SK-MEL-5 (cell line): Measurements from ENCODE around the gene DIDO1. TPM values are rescaled to one million over a fixed set of nuclear protein-coding genes. Genes with fewer than 3 reads are reported as not detected.

Source experiments
- DNase-seq: peaks from one replicate; pipeline ENCODE4 v3.0.0-alpha.2; 2016; ENCODE audit warnings: low read depth, low spot score
- in situ Hi-C: cut with HindIII; loops from 2 replicates; pipeline ENCODE4 v1.10.0; 2016; ENCODE audit warnings: low sequenced_read_pairs, high pct_unique_total_duplicates, low pct_unique_long_range_greater_than_20kb
- total RNA-seq: library from RNA; depleted of rRNA; stranded (reverse); fragments of >200 nt; shearing (Covaris generic); gene quantifications from 2 replicates; pipeline ENCODE4 v1.2.3, GENCODE V29; 2014

DIDO1 gene
- total RNA-seq, 1 experiment from 2014 or later: 26.4 TPM

DNA sequence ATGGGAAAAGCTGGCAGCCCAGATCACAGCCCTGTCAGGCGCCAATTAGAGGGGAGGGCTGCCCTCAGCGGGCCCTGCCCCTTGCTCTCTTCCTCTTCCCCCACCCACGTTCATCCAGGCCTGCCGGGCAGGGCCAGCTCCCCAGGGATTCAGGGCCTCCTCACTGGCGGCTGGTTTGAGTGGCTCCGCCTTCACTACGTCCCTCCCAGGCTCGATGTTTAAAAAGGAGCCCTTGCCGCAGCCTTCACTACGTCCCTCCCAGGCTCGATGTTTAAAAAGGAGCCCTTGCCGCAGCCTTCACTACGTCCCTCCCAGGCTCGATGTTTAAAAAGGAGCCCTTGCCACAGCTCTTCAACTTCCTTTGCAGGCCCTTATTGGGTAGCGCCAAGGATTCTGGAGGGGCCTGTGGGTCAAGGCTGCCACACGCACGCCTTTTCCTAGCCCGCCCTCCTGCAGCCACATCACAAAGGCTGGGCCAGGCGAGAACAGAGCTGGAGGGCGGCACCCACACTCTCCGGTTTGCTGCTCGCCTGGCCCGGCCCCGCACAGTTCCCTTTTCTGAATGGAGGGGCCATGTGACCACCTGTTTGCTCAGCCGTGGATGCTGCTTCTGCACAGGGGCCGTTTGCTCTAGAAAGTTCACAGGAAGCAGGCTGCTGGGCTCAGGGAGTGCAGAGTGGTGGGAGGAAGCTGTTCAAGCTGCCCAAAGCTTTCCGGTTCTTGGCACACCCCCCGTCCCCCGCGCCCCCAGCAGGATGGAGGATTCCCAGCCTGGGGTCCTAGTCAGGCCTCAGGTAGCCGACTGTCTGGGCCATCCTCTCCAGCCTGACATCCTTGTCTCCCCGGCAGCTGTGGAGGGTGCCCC lies 27.8 kb upstream of the DIDO1 start:
- DNase-seq: no peak
- in situ Hi-C loops: no loop called here

DNA sequence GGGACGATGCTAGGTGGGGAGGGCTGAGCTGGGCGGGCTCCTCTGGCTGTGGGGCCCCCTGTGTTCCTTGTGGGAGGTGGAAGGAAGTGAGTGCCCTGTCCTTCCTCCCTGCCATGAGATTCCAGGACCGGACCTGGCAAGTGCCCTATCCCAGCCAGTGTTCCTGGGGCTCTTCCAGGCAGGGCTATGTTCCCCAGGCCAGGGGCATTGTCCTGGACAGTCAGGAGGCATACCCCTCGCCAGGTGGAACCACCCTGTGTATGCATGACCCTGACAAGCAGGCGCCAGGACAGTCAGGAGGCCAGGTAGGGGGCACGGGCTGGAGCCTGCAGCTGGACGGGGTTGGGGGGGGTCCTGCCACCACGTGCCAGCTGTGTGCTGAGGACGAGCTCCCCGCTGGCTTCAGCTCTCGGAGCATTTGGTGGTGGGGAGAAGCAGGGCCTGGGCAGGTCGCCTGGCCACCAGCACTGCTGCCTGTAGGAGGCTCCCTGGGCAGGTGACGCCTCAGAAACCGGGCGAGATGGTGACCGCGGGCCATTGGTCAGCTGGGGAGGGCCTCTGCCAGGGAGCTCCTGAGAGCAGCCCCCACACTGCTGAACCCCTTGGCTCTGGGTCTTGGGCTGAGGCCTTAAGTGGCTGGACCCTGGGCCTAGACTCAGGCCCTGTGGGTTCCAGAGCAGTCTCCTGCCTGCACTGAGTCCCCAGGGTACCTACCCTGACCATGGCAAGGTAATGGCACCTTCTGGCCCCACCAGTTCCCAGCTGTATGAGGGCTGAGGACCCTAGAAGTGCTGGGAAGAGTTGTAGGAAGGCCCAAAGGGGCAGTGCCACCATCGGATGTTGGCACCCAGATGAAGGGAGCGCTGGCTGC lies 26.9 kb upstream of the DIDO1 start:
- in situ Hi-C loops: no loop called here
- DNase-seq: no peak

DNA sequence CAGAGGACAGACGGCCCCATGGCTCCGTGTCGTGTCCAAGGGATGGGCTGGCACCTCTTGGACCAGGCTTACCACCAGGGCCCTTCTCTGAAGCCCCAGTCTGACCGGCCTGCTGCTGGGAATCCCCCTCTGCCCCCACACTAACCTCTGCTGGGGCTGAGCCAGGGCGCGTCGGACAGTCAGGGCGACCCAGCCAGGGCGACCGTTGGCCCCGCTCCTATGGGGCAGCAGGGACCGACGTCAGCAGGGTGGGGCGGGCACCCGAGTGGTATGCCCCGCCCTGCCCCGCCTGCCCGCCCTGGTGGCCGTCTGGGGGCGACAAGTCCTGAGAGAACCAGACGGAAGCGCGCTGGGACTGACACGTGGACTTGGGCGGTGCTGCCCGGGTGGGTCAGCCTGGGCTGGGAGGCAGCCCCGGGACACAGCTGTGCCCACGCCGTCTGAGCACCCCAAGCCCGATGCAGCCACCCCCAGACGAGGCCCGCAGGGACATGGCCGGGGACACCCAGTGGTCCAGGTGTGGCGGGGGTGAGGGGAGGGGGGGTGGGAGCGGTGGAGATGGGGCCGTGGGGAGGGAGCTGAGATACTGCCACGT lies 26.2 kb upstream of the DIDO1 start, which contains the start of gene SLC17A9:
TSS of gene SLC17A9 (plus strand) at position 337 of the 595 bp plus-strand sequence. CDS start at position 459, 122 bp downstream.
- in situ Hi-C loops: no loop called here
- no peak for DNase-seq

DNA sequence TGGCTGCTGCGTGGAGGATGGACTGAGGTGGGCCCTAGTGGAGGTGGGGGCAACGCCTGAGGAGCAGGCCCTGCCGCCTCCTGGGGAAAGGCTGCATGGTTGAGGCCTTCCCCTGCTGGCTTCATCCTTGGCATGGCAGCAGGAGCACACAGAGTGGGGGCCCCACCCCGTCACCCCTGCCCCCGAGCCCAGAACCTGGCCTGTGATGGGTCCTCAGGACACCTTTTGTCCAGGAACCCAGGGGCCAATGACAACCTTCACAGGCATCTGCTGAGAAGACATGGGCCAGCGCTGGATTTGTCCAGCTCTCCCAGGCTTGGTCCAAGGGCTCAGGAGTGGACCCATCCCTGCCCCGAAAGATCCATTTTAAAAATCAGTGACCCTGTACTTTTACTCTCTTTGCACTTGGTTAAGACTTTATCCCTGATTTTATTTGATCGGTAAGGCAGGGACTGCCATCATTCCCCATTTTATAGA lies 25.6 kb upstream of the DIDO1 start:
- in situ Hi-C loops: no loop called here

DNA sequence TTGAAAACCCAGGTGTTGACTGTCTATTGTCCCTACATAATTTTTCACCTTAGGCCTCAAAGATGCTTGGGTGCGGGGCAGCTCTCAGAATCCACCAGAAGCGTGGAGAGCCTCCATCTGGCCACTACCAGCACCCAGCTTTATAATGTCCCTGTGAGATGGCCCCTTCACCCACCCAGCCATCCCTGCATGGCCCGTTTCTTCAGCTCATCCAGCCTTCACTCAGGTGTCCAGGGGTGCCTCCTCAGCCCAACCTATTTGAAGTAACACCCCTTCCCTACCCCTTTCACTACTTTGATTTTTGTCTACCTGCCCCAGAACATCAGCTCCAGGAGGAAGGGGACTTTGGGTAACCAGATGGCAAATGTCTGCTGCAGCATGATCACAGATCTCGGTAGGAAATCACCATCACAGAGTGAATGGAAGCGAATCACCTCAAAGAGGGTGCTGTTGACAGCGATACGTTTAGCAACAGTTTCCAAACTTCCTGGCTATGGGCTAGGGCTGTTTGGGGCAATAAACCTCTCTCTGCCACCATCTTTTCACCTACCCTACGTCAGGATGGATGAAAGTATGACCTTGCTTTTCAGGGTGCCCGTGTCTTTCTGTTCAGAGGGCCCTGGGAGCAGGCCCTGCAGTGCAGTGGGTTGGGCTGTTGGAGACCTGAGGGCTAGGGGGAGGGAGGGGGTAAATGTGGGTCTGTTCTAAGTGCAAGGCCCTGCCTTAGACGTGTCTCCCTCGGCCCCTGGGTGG lies 25.0 kb upstream of the DIDO1 start:
- DNase-seq: no peak
- in situ Hi-C loops: no loop called here

More for the DNA sequence above, 25.6 kb upstream of the DIDO1 start:
- DNase-seq: no peak

DNA sequence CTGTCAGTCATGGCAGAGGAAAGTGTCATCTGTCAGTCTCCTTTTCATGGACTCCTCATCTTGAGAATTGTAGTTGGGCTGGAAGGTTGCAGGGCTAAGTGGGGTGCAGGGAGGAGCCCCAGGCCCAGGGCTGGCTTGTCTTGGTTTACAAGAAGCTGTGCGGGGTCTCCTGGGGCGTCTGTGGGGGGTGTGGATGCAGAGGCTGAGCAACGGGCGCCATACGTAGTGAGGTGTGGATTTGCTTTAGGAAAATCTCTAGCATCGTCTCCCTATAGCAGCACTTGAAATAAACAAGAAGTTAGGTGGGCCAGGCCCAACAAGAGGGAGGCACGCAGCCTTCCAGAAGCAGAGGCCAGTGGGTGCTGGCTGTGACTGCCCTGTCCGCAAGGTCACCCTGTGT lies 24.4 kb upstream of the DIDO1 start:
- in situ Hi-C loops: no loop called here
- DNase-seq: no peak

DNA sequence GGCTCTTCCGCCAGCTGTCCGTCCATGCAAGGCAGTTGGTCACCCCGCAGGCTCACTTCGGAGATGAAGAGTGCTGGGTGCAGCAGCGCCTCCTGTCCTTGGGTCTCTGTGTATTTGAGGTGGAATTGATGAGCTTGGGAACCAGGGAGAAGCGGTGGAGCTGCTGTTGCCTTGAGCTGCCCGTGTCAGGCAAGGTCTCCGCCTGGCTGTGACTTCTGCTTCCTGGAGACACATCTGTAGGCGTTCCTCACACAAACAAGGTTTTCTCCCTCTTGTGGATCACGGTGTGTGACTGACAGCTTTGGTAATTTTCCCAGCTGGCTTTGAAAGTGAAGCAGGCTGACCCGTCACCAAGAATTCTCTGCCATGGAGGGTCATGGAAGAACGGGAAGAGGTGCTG lies 23.7 kb upstream of the DIDO1 start:
- no peak for DNase-seq
- in situ Hi-C loops: no loop called here

DNA sequence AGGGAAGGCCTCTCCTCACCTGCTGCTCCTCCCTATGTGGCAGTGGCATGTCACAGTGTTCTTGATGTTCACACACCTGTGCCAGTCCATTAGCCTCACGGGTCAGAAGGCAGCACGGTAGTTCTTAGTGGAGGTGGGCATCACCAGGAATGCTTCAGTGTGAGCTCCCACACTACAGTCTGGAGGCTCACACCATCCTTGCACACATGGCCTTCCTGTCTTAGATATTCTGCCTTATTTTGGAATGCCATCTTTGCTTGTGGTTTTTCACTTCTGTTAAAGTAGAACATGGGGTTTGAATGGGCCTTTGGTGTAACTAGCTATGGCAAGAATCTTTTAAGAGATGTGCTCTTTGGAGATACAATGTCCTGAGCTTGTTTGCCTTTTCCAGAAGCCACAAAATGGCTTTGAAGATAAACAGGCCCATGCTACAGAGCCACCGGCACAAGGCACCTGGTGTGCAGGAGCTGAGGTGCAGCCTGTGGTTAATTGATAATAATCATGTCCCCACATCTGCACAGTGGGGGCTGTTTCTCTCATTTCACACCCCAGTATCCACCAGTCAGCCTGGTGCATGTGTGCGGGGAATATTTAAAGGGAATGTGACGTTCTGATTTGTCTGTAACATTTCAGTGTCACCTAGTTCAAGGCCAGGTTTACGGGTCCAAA lies 23.0 kb upstream of the DIDO1 start:
- in situ Hi-C loops: no loop called here
- no peak for DNase-seq

DNA sequence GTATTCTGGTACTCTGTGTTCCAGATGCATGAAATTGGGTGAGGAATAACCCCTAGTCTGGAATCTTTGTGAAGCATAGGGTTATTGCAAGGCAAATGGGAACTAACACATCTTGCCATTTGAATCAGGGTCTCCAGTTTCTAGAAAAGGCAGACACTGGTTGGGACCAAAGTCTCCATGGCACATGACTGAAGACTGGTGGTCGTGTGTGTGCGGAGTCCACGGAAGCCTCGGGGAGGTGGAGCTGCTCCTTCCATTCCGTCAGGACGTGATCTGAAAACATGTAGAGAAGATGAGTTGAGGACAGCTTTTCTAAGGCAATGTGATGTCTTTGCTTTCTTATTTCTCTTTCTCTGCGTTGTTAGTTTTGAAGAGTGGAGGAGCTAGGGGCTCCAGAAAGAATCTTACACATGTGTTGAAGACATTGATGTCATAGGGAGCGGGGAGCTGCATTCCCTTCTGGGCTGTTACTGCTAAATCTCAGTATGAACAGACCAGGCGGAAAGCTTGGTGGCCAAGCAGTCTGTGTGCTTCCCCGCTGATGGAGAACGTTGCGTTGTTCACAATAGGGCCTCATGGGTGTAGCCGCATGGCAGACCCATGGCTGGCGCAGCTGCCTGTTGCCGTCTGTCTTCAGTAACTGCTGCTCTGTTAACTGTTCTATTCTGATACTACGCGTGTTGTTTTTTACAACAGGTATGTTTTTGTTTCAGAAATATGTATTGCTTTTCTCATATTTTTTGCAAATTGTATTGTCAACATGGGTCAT lies 21.4 kb upstream of the DIDO1 start:
- no peak for DNase-seq
- in situ Hi-C loops: no loop called here

DNA sequence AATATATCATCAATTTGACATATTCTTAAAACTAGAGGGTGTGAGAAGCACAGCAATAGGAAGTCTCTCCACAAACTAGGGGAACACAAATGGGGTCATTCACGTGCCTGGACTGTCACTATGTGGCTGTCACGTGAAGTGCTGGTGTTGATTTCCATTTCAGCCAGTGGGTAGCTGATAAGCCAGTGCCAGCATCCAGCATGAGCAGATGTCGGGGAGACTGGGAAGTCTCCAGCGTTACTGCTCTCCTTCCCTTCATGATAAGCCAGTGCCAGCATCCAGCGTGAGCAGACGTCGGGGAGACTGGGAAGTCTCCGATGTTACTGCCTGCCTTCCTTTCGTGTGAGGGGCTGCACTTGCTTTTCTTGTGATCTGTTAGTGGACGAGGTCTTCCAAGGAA lies 20.6 kb upstream of the DIDO1 start:
- in situ Hi-C loops: no loop called here
- DNase-seq: no peak

DNA sequence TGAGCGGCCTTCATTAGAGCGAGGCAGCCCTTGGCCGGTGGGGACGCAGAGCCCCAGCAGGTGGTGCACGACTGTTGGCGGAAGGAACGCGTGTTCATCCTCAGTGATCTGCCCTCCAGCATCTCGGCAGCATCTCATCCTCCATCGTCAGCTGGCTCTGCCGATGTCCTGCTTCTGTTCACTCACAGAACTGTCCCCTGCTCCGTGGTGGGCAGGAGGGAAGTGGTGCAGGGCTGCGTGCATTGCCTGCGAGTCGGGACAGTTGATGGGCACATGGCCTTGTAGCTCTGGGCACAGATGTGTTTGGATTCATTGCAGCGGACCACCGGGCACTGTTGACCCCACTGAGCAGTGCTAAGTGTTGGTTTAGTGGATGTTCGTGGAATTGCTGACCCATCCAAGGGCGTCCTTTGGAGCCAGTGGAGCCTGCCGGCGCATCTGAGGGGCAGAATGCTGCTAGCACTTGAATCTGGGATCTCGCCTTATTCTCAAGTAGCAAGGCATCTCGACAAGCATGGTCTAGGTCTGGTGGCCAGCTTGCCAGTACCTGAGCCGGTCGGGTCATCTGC lies 19.6 kb upstream of the DIDO1 start:
- DNase-seq: no peak
- in situ Hi-C loops: no loop called here

DNA sequence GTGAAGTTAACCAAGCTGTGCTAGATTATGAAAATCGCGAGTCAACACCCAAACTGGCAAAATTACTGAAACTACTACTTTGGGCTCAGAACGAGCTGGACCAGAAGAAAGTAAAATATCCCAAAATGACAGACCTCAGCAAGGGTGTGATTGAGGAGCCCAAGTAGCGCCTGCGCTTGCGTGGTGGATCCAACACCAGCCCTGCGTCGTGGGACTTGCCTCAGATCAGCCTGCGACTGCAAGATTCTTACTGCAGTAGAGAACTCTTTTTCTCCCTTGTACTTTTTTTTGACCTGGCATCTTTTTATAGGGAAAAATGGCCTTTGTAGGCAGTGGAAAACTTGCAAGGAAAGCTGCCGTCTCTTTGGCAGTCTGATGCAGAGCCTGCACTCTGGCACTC lies 18.4 kb upstream of the DIDO1 start:
- DNase-seq: no peak
- in situ Hi-C loops: no loop called here

DNA sequence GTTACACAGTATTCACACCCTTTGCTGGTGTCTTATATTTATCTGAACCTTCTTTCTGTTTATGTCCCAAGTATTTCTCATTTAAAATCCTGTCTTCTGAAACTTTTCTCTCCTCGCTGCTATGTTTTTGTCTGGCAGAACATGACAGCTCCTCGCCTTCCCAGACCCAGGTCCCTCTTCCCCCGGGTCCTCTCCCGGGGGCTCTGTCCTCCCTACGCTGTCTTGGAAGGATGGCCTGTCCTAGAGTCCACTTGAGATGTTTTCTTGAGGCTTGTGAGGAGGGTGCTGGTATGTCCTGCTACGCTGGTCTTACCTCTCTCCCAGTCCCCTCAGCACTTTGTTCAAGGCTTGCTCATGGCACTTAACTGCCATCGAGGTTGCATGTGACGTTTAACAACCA lies 17.9 kb upstream of the DIDO1 start:
- in situ Hi-C loops: no loop called here
- DNase-seq: no peak

DNA sequence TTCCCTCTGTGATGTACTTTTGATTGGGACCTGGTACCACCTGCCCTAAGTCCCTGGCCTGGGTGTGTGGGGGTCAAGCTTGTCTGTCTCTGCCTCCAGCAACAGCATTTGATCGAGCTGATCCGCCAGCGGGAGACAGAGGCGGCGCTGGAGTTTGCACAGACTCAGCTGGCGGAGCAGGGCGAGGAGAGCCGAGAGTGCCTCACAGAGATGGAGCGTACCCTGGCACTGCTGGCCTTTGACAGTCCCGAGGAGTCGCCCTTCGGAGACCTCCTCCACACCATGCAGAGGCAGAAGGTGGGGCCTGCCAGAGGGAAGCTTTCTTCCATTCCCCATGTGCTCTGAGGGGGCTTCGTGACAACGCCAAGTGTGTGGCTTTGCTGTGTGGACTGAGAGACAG lies 17.1 kb upstream of the DIDO1 start:
- in situ Hi-C loops: no loop called here
- no peak for DNase-seq

DNA sequence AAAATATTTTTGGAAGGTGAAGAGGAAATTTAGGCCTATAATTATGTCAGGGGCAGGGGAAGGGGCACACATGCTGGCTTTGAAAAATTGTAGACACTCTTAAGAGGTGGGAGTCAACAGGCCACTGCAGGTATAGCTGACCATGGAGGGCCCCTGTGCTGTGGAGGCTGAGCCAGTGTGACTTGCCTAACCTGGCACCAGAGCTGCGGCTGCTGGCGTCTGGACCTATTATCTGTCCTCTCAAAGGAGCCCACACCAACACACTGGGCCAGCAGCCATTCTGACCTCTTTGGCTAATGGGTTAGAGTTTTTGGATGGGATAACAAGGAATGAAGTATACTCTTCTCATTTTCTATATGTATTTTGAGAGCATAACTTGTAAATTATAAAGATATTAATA lies 16.2 kb upstream of the DIDO1 start:
- DNase-seq: no peak
- in situ Hi-C loops: no loop called here

DNA sequence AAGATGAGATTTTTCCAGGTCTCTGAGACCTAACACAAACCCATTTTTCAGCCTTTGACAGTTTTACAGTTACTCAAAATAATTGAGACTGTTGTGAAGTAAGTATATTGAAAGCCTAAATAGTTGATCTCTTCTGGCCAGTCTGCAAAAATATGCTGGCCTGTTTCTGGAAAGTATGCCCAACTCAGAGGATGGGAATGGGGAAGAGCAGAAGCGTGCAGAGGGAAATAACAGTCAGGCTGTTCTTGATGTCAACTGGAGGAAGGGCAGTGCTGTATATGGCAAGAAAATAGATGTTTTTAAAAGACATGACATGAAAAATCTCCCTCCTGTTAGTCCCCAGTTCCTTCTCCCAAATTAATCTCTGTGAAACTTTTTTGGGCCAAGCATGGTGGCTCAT lies 15.5 kb upstream of the DIDO1 start:
- no peak for DNase-seq
- in situ Hi-C loops: no loop called here
